C4-2B (cell line): ENCODE measurements around the gene FBXW5.

ENCODE experiments used
- H3K27ac ChIP-seq: fragments of 450-650 bp; 2 replicates; pipeline ENCODE4 v1.5.1; 2017
- CTCF ChIP-seq: fragments of 450-650 bp; conservative IDR thresholded peaks from 2 replicates; pipeline ENCODE4 v1.5.1; 2017; ENCODE audit warnings: mild to moderate bottlenecking
- ZFX ChIP-seq: fragments of 450-650 bp; IDR thresholded peaks from 2 replicates; pipeline ENCODE4 v1.6.1; 2017

FBXW5 gene

GRCh38 chr9:136947955-136948510 lies 3.5 kb upstream of the FBXW5 start:
- no peak for TF ChIP-seq ZFX
- TF ChIP-seq CTCF: peak; percentile 49
- H3K27ac ChIP-seq: peak overlapping the region; percentile 3; the same call in 1 of the 2 replicates

- no peak for TF ChIP-seq ZFX
- TF ChIP-seq CTCF: no peak
- peak overlapping the region; percentile 3; the same call in 1 of the 2 replicates for H3K27ac ChIP-seq
Observed at GRCh38 chr9:136947028-136947891, 2.7 kb upstream of the FBXW5 start.

- TF ChIP-seq CTCF (no peak), ZFX (no peak)
- no peak overlapping the region for H3K27ac ChIP-seq
Observed at GRCh38 chr9:136946228-136947027, 1.9 kb upstream of the FBXW5 start.

GRCh38 chr9:136945333-136946227 lies 1.0 kb upstream of the FBXW5 start:
- TF ChIP-seq CTCF (no peak), ZFX (no peak)
- H3K27ac ChIP-seq: peak overlapping the region; percentile 94

- peak overlapping the region; percentile 94 for H3K27ac ChIP-seq
- TF ChIP-seq ZFX (peak; percentile 90), CTCF (no peak)
Observed at GRCh38 chr9:136944212-136944518, 373 bp downstream of the FBXW5 start.

GRCh38 chr9:136943291-136944211 lies 987 bp downstream of the FBXW5 start:
- peak overlapping the region; percentile 94 for H3K27ac ChIP-seq
- TF ChIP-seq CTCF: no peak
